Activated naive CD8-positive, alpha-beta T cell treated with anti-CD3 and anti-CD28 coated beads, Interleukin-2, amount 50 U/mL, for 16 hours (primary cell): ENCODE data around the gene RAB7A.
"Not testable (repeated sequence)": the region's sequence is repeated elsewhere in the genome, so short reads cannot be mapped to it uniquely, and the experiment has no call there.

Experiments used
- DNase-seq: peaks from one replicate; pipeline ENCODE4 v3.0.0-alpha.2; 2020; ENCODE audit warnings: low read depth, low spot score

Gene RAB7A

GRCh38 chr3:128749561-128749960, 23.6 kb downstream of the RAB7A start:
- not testable (repeated sequence) for DNase-seq

- DNase-seq: no peak
Measured at GRCh38 chr3:128753715-128754114, 27.7 kb downstream of the RAB7A start.

- DNase-seq: no peak
Measured at GRCh38 chr3:128760042-128760441, 34.1 kb downstream of the RAB7A start.

- DNase-seq: no peak
Measured at GRCh38 chr3:128760881-128761280, 34.9 kb downstream of the RAB7A start.

- DNase-seq: no peak
Measured at GRCh38 chr3:128761392-128761791, 35.4 kb downstream of the RAB7A start.

- DNase-seq: no peak
Measured at GRCh38 chr3:128763967-128764366, 38.0 kb downstream of the RAB7A start.

- DNase-seq: no peak
Measured at GRCh38 chr3:128764863-128765262, 38.9 kb downstream of the RAB7A start.

- DNase-seq: no peak
Measured at GRCh38 chr3:128767094-128767750, 41.2 kb downstream of the RAB7A start.

- no peak for DNase-seq
Measured at GRCh38 chr3:128768471-128768870, 42.5 kb downstream of the RAB7A start.

GRCh38 chr3:128770387-128770786, 44.4 kb downstream of the RAB7A start:
- no peak for DNase-seq

- DNase-seq: not testable (repeated sequence)
Measured at GRCh38 chr3:128773189-128773588, 47.2 kb downstream of the RAB7A start.

- not testable (repeated sequence) for DNase-seq
Measured at GRCh38 chr3:128773592-128773991, 47.6 kb downstream of the RAB7A start.

GRCh38 chr3:128775241-128775640, 49.3 kb downstream of the RAB7A start:
- DNase-seq: no peak

GRCh38 chr3:128775906-128776542, 50.0 kb downstream of the RAB7A start:
- no peak for DNase-seq

GRCh38 chr3:128780101-128780837, 54.3 kb downstream of the RAB7A start:
- no peak for DNase-seq

- no peak for DNase-seq
Measured at GRCh38 chr3:128781164-128781563, 55.2 kb downstream of the RAB7A start.

- DNase-seq: no peak
Measured at GRCh38 chr3:128782282-128783146, 56.5 kb downstream of the RAB7A start.

- no peak for DNase-seq
Measured at GRCh38 chr3:128783774-128784173, 57.8 kb downstream of the RAB7A start.

- DNase-seq: no peak
Measured at GRCh38 chr3:128784232-128784631, 58.2 kb downstream of the RAB7A start.

GRCh38 chr3:128784843-128785242, 58.9 kb downstream of the RAB7A start:
- no peak for DNase-seq

GRCh38 chr3:128786434-128787020, 60.5 kb downstream of the RAB7A start:
- DNase-seq: no peak
